MCF 10A (cell line): ENCODE data around the gene DMXL1. TPM values are rescaled to one million over a fixed set of nuclear protein-coding genes. Genes with fewer than 3 reads are reported as not detected.
"Not testable (repeated sequence)": the region's sequence is repeated elsewhere in the genome, so short reads cannot be mapped to it uniquely, and the experiment has no call there.

Experiments
- BruUV-seq: library from RNA; stranded (reverse); fragments of 400-500 nt; replicated peaks from 2 replicates; lab custom pipeline; 2021; lab: Mats Ljungman, UMichigan
- CTCF ChIA-PET: fragments of 300-600 bp; sonication (Branson Sonifier 250); formaldehyde crosslinking; extraction: SDS; loops from one replicate; lab custom pipeline; 2021; ENCODE audit warnings: antibody characterized with exemption, inconsistent platforms; lab: Yijun Ruan, JAX
- POLR2A ChIA-PET: fragments of 300-600, 350-650 bp; sonication (Branson Sonifier 250); formaldehyde crosslinking; extraction: SDS; loops from one replicate; lab custom pipeline; 2020; ENCODE audit warnings: antibody characterized with exemption, inconsistent platforms; lab: Yijun Ruan, JAX
- DNase-seq: peaks from one replicate; pipeline ENCODE4 v3.0.0-alpha.2; 2018; ENCODE audit not compliant: unreplicated experiment
- H3K27ac Mint-ChIP-seq: one replicate; pipeline ENCODE4 v1.8.0; 2022; ENCODE audit warnings: mild to moderate bottlenecking, low read depth, mixed read lengths; ENCODE audit not compliant: unreplicated experiment
- H3K27me3 Mint-ChIP-seq: one replicate; pipeline ENCODE4 v1.8.0; 2022; ENCODE audit warnings: mixed read lengths; ENCODE audit not compliant: insufficient read depth, unreplicated experiment
- H3K36me3 Mint-ChIP-seq: one replicate; pipeline ENCODE4 v1.8.0; 2022; ENCODE audit warnings: mild to moderate bottlenecking, moderate library complexity, mixed read lengths; ENCODE audit not compliant: insufficient read depth, unreplicated experiment
- H3K4me1 Mint-ChIP-seq: one replicate; pipeline ENCODE4 v1.8.0; 2022; ENCODE audit warnings: mixed read lengths; ENCODE audit not compliant: insufficient read depth, unreplicated experiment
- H3K4me3 Mint-ChIP-seq: one replicate; pipeline ENCODE4 v1.8.0; 2022; ENCODE audit warnings: mild to moderate bottlenecking, moderate library complexity, mixed read lengths; ENCODE audit not compliant: unreplicated experiment
- H3K9me3 Mint-ChIP-seq: one replicate; pipeline ENCODE4 v1.8.0; 2022; ENCODE audit warnings: mixed read lengths; ENCODE audit not compliant: unreplicated experiment
- intact Hi-C: fragments of 100-400 bp; cut with micrococcal nuclease; formaldehyde crosslinking; loops from 2 replicates; pipeline ENCODE4 v1.14.1; 2022
- total RNA-seq: library from RNA; stranded (reverse); gene quantifications from 2 replicates; pipeline ENCODE4 v1.2.3, GENCODE V29; 2022
- TF ChIP-seq, protein P1 (sequence below): fragments of 200-600 bp; IDR thresholded peaks from one replicate; pipeline ENCODE4 v1.8.0; 2022; ENCODE audit warnings: antibody characterized with exemption, mild to moderate bottlenecking; ENCODE audit not compliant: unreplicated experiment

DMXL1 gene
- total RNA-seq, 1 experiment from 2014 or later = 45.1 TPM

GRCh38 chr5:119239119-119239417 lies 168.2 kb downstream of the DMXL1 start:
- BruUV-seq = no TSS peak
- Mint-ChIP-seq H3K27me3 (no peaks in the 10 kb centered on the region), H3K27ac (no peak overlapping the region), H3K36me3 (peaks cover 28% of the 10 kb centered on the region), H3K4me3 (no peak overlapping the region), H3K4me1 (no peaks in the 10 kb centered on the region), H3K9me3 (no peaks in the 10 kb centered on the region)
- no peak for DNase-seq
- TF ChIP-seq, protein P1, sequence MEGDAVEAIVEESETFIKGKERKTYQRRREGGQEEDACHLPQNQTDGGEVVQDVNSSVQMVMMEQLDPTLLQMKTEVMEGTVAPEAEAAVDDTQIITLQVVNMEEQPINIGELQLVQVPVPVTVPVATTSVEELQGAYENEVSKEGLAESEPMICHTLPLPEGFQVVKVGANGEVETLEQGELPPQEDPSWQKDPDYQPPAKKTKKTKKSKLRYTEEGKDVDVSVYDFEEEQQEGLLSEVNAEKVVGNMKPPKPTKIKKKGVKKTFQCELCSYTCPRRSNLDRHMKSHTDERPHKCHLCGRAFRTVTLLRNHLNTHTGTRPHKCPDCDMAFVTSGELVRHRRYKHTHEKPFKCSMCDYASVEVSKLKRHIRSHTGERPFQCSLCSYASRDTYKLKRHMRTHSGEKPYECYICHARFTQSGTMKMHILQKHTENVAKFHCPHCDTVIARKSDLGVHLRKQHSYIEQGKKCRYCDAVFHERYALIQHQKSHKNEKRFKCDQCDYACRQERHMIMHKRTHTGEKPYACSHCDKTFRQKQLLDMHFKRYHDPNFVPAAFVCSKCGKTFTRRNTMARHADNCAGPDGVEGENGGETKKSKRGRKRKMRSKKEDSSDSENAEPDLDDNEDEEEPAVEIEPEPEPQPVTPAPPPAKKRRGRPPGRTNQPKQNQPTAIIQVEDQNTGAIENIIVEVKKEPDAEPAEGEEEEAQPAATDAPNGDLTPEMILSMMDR = no peak
- intact Hi-C loops = no loop called here
- ChIA-PET CTCF (interaction anchor here (0.6 to 1.7 kb wide), 10 partner anchors 10 to 250 kb away, joined by 3 to 6 read pairs (median 4); no protein-coding TSS in a partner anchor), POLR2A (interaction anchor here (0.7 to 2.4 kb wide), 7 partner anchors 9 to 173 kb away, joined by 3 to 6 read pairs (median 4); partner anchors contain the start of gene DMXL1)

DNA sequence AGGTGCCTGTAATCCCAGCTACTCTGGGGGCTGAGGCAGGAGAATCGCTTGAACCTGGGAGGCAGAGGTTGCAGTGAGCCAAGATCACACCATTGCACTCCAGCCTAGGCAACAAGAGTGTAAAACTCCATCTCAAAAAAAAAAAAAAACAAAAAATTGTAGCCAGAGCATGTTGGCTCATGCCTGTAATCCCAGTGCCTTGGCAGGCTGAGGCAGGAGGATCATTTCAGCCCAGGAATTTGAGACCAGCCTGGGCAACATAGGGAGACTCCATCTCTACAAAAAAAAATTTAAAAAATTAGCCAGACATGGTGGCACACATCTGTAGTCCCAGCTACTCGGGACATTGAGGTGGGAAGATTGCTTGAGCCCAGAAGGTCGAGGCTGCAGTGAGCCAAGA lies 168.9 kb downstream of the DMXL1 start:
- H3K36me3 Mint-ChIP-seq = peaks cover 27% of the 10 kb centered on the region
- H3K9me3 Mint-ChIP-seq, H3K4me1 Mint-ChIP-seq, H3K4me3 Mint-ChIP-seq, H3K27me3 Mint-ChIP-seq, intact Hi-C loops, BruUV-seq: not testable (repeated sequence)
- DNase-seq = peak; percentile 21
- CTCF ChIA-PET = interaction anchor here (0.7 to 2.8 kb wide), 5 partner anchors 95 to 251 kb away, joined by 3 to 10 read pairs (median 5); no protein-coding TSS in a partner anchor
- H3K27ac Mint-ChIP-seq = peak overlapping the region; percentile 49
- POLR2A ChIA-PET = interaction anchor here (0.7 to 2.4 kb wide), 11 partner anchors 8 to 172 kb away, joined by 3 to 6 read pairs (median 4); partner anchors contain the start of gene DMXL1

DNA sequence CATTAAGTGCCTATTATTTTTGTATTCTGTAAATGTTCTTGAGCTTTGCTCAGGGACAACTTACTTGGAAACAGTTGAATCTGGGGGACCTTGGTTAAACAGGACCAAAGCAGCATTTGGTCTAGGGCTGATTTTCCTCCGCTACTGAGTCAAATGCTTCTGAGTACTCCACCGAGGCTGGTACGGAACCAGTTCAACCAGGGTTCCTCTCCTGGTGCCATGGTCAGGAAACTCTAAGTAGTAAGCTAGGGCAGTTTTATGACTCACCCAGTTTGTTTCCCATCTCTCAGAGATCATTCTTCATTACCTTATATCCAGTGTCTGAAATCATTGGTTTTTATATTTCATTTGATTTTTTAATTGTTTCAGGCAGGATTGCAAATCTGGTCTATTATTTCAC lies 173.0 kb downstream of the DMXL1 start:
- Mint-ChIP-seq H3K4me1 (no peaks in the 10 kb centered on the region), H3K36me3 (peaks cover 34% of the 10 kb centered on the region), H3K9me3 (no peaks in the 10 kb centered on the region), H3K4me3 (no peak overlapping the region), H3K27ac (peak overlapping the region; percentile 43), H3K27me3 (no peaks in the 10 kb centered on the region)
- ChIA-PET CTCF (interaction anchor here (0.8 to 1.7 kb wide), 4 partner anchors 23 to 180 kb away, joined by 3 to 8 read pairs (median 5); no protein-coding TSS in a partner anchor), POLR2A (interaction anchor here (0.6 kb wide), 1 partner anchor 39 kb away, joined by 4 read pairs; no protein-coding TSS in a partner anchor)
- intact Hi-C loops = no loop called here
- no TSS peak for BruUV-seq
- DNase-seq = no peak
- TF ChIP-seq, protein P1 = no peak

DNA sequence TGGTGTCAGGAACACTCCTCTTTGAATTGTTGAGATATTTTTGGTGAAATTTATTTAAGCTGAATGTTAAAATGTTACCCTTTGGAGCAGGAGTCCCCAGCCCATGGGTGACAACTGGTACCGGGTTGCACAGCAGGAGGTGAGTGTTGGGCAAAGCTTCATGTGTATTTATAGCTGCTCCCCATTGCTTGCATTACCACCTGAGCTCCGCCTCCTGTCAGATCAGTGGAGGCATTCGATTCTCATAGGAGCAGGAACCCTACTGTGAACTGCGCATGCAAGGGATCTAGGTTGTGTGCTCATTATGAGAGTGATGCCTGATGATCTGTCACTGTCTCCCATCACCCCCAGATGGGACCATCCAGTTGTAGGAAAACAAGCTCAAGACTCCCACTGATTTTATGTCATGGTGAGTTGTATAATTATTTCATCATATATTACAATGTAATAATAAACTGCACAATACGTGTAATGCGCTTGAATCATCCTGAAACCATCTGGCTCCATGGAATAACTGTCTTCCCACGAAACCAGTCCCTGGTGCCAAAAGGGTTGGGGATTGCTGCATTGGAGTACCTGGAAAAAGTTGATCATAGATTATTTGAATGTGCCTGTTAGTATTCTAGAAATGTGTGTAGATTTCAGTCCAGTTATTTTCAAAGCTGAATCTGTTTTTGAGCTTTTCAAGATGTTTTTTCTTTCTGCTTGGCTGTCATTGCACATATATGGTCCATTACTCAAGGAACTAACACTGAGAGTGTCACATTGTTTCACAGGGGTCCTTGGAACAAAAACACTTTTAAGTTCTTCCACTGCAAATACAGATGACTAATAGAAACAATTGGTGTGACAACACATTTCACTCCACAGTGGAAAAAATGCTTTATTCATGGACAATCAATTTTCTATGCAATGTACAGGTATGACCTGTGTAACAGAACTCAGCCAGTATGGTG lies 180.3 kb downstream of the DMXL1 start:
- H3K27ac Mint-ChIP-seq = no peak overlapping the region
- ChIA-PET CTCF (interaction anchor here (1.0 to 1.9 kb wide), 6 partner anchors 13 to 263 kb away, joined by 3 to 8 read pairs (median 4); partner anchors contain the start of gene DTWD2), POLR2A (interaction anchor here (0.6 to 1.7 kb wide), 3 partner anchors 11 to 63 kb away, joined by 3 to 6 read pairs (median 3); no protein-coding TSS in a partner anchor)
- BruUV-seq = no TSS peak
- intact Hi-C loops = no loop called here
- peak; percentile 44 for DNase-seq
- H3K36me3 Mint-ChIP-seq = peaks cover 63% of the 10 kb centered on the region
- peaks cover 2% of the 10 kb centered on the region for H3K9me3 Mint-ChIP-seq
- no peaks in the 10 kb centered on the region for H3K27me3 Mint-ChIP-seq
- no peak overlapping the region for H3K4me3 Mint-ChIP-seq
- TF ChIP-seq, protein P1 = no peak
- H3K4me1 Mint-ChIP-seq = no peaks in the 10 kb centered on the region
